Epithelial cell of proximal tubule (primary cell): ENCODE results near the gene GRIN3A. TPM values are rescaled to one million over a fixed set of nuclear protein-coding genes. Genes with fewer than 3 reads are reported as not detected.
"Not testable (repeated sequence)": the region's sequence is repeated elsewhere in the genome, so short reads cannot be mapped to it uniquely, and the experiment has no call there.

Experiments used
- DNase-seq: peaks from one replicate; pipeline ENCODE4 v3.0.0-alpha.2; 2011; ENCODE audit warnings: low read depth
- H3K4me3 ChIP-seq: 2 replicates; pipeline ENCODE4 v1.5.1; 2011; ENCODE audit warnings: low read depth, mild to moderate bottlenecking, low read length
- total RNA-seq: library from RNA; depleted of rRNA; stranded (reverse); fragments of >200 nt; gene quantifications from 2 replicates; pipeline ENCODE4 v1.2.3, GENCODE V29; 2015
- TF ChIP-seq, protein P1 (sequence below): conservative IDR thresholded peaks from 2 replicates; pipeline ENCODE4 v1.5.1; 2012; ENCODE audit warnings: low read depth, mild to moderate bottlenecking, low read length

The GRIN3A gene
- total RNA-seq, 1 donor from 2014 or later, result not detected

GRCh38 chr9:101593345-101593744 lies 145.1 kb downstream of the GRIN3A start:
- H3K4me3 ChIP-seq, result no peak overlapping the region
- no peak for DNase-seq
- TF ChIP-seq, protein P1, sequence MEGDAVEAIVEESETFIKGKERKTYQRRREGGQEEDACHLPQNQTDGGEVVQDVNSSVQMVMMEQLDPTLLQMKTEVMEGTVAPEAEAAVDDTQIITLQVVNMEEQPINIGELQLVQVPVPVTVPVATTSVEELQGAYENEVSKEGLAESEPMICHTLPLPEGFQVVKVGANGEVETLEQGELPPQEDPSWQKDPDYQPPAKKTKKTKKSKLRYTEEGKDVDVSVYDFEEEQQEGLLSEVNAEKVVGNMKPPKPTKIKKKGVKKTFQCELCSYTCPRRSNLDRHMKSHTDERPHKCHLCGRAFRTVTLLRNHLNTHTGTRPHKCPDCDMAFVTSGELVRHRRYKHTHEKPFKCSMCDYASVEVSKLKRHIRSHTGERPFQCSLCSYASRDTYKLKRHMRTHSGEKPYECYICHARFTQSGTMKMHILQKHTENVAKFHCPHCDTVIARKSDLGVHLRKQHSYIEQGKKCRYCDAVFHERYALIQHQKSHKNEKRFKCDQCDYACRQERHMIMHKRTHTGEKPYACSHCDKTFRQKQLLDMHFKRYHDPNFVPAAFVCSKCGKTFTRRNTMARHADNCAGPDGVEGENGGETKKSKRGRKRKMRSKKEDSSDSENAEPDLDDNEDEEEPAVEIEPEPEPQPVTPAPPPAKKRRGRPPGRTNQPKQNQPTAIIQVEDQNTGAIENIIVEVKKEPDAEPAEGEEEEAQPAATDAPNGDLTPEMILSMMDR, result no peak

DNA sequence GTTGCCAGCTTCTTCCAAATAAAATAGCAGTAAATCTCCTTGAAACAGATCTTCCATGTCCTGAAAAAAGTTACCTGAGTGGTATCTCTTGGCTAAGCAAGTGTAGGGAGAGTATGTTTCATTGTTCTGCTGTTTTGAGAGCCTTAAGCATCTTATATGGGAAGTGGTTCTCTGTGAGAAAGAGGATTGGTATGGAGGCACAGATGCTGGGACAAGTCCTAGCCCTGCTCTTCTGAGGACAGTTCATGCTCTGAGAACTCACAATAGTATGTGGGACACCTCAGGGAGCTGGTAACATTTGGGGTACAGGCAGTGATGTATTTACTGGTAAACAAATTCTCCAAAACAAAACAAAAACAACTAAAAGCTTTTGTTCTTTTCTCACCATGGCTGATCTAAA lies 145.7 kb downstream of the GRIN3A start:
- DNase-seq, result no peak
- TF ChIP-seq, protein P1, result no peak
- H3K4me3 ChIP-seq, result no peak overlapping the region

DNA sequence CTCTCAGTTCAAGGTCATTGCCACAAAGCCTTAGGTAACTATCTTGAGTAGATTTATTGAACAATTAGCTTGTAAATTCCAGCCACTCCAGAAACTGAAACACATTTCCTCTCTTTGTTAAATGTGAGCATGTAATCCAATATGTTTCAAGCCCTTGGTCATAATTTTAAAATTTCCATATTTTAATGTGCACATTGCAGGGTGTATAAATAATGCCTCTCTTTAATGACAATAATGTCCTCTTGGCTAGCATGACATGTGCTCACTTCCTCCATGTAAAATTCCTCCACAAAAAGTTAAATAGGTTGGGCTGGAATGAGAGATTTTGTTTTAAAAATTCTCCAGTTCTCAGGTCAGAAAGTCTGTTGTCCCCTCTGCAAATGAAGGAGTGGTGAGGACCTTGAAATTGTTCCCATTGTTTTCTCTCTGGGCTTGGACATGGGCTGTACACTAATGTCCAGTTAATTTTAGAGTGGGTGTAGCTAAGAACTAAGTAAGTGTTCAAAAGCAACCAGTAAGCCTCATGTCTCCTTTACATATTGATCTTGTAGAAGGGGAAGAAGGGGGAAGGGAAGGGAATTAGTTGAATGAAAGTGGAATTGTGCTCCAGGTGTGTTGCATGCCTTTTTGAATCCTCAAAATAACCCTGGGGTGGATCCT lies 146.5 kb downstream of the GRIN3A start:
- no peak for DNase-seq
- H3K4me3 ChIP-seq, result no peak overlapping the region
- TF ChIP-seq, protein P1, result no peak

DNA sequence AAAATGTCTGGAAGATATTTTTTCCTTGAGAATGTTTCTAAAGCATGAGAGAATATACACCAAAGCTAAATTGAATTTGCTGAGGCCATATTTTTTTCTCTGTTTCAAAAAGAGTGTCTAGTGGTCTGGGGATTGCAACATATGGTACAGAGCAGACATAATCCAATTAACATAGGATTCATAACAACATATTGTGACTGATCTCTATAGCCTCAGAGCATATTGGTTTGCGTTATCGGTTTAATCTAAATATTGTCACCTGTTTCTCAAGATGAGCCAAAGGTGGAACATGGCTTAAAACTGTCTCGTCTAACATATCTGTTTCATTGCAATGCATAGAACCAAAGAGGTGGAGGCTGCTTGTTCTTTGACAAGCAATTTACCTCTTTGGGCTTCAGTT lies 147.5 kb downstream of the GRIN3A start:
- TF ChIP-seq, protein P1, result no peak
- no peak for DNase-seq
- no peak overlapping the region for H3K4me3 ChIP-seq

DNA sequence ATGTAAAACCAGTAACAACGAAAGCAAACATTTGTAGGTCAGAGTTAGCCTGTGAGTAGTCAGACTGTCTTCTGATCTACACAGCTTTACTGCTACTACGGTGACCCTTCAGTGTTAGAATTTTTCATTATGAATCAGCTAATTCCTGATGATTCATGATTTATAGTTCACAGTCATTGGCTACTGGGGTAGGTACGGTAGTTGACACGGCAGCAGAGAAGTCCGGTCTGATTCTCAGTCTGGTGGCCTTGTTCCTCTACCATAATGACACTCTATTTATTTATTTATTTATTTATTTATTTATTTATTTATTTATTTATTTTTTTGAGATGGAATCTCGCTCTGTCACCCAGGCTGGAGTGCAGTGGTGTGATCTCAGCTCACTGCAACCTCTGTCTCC lies 148.4 kb downstream of the GRIN3A start:
- not testable (repeated sequence) for H3K4me3 ChIP-seq, DNase-seq

DNA sequence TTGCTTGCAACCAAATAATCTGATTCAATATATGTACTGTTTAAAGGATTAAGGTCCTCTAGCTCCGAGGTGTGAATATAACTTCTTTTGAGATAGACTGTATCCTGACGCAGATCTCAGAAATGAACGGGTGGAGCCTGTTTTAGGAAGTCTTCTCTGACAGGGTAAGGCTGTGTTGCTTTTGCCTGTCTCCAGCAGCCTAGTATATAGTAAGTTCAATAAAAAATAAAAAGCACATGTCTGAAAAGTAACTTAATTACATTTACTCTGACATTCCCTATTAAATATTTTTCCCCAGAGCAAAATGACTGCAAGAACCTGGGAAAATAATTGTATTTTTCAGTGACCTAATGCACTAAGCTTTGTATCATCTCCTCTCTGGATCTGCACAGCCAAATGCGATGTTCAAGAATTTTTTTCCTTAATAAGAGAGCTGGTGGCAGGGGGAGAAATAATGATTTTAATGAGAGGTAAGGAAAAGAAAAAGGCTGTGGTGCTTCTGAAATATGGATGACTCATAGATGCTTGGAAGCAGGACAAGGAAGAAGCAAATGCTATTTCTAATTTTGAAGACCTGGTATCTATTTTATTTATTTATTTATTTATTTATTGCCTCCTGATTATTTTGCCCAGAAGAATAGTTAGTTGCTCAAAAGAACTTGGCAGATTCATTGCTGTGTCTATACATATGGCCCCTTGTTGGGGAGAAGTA lies 151.0 kb downstream of the GRIN3A start:
- H3K4me3 ChIP-seq, result no peak overlapping the region
- TF ChIP-seq, protein P1, result no peak
- DNase-seq, result no peak

DNA sequence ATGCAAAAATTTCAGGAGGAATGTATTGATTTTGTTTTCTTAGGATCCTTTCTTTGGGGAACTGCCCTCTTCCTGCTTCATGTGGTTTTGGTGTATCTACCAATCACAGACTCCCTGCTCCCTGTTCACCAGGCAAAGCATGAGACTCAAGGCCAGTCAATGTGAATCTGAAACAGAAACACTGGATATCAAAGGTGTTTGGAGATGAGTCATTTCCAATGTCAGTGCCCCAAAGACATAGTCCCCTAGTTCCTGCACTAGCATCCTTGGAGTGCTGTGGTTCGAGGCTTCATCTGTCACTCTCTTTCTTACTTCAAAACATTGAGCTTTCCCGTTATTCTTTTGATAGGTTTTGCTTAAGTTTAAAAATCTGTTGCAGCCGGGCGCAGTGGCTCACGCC lies 151.8 kb downstream of the GRIN3A start:
- TF ChIP-seq, protein P1, result no peak
- no peak overlapping the region for H3K4me3 ChIP-seq
- DNase-seq, result no peak
